Muscle of leg (tissue), 11 donors: ENCODE measurements around the gene CHMP1A. TPM values are rescaled to one million over a fixed set of nuclear protein-coding genes. Genes with fewer than 3 reads are reported as not detected.

Experiments
- DNase-seq: peaks from one replicate; pipeline ENCODE4 v3.0.0; 2013
- H3K27ac ChIP-seq: one replicate; pipeline ENCODE4 v1.5.1; 2013; ENCODE audit warnings: mild to moderate bottlenecking, low read length, control low read depth
- H3K27me3 ChIP-seq: one replicate; pipeline ENCODE4 v1.6.1; 2013; ENCODE audit warnings: low read length; ENCODE audit not compliant: control insufficient read depth, insufficient read depth
- H3K36me3 ChIP-seq: one replicate; pipeline ENCODE4 v1.6.1; 2013; ENCODE audit warnings: low read length; ENCODE audit not compliant: control insufficient read depth, insufficient read depth
- H3K4me1 ChIP-seq: one replicate; pipeline ENCODE4 v1.6.1; 2013; ENCODE audit warnings: low read length; ENCODE audit not compliant: control insufficient read depth, insufficient read depth
- H3K4me3 ChIP-seq: one replicate; pipeline ENCODE4 v1.5.1; 2013; ENCODE audit warnings: low read length, control low read depth
- H3K9me3 ChIP-seq: replicated peaks from 2 replicates; pipeline ENCODE4 v1.6.1; 2013; ENCODE audit warnings: low read depth, low read length; ENCODE audit not compliant: control insufficient read depth
- WGBS: methylation state at CpG from one replicate; pipeline ENCODE4 v1.1.5; 2013; ENCODE audit warnings: missing lambda C conversion rate; ENCODE audit not compliant: insufficient coverage; 5-methylcytosine and 5-hydroxymethylcytosine counted together
- polyA plus RNA-seq, 8 donors: library from polyadenylated mRNA; unstranded; fragments of 120-200 nt; gene quantifications; one replicate each; pipeline versions ENCODE4 v1.2.1 to v1.2.3, GENCODE V29; 2013; ENCODE audit warnings: inconsistent platforms in 1 of 8, low replicate concordance in 1 of 8; ENCODE audit not compliant: insufficient read length in 8 of 8, insufficient read depth in 1 of 8
- total RNA-seq: library from RNA; stranded (reverse); fragments of 120-200 nt; gene quantifications from one replicate; pipeline ENCODE4 v1.2.4, GENCODE V29; 2013

CHMP1A gene
- total and polyA plus RNA-seq, 9 donors = 38.9 to 57.8 (median 52.0) TPM

GRCh38 chr16:89661215-89661614, 3.7 kb upstream of the CHMP1A start:
- H3K4me3 ChIP-seq = no peak overlapping the region
- H3K27me3 ChIP-seq = no peaks in the 10 kb centered on the region
- no peak overlapping the region for H3K27ac ChIP-seq
- no CpG with 5 or more reads among the region's 9 CpGs for WGBS
- no peaks in the 10 kb centered on the region for H3K9me3 ChIP-seq
- peaks cover 17% of the 10 kb centered on the region for H3K4me1 ChIP-seq
- peaks cover 22% of the 10 kb centered on the region for H3K36me3 ChIP-seq
- DNase-seq = no peak

GRCh38 chr16:89660146-89660545, 2.6 kb upstream of the CHMP1A start:
- whole genome bisulfite sequencing = 87% methylated on average over 5 of the region's 7 CpGs
- peaks cover 17% of the 10 kb centered on the region for H3K4me1 ChIP-seq
- no peaks in the 10 kb centered on the region for H3K27me3 ChIP-seq
- DNase-seq = no peak
- H3K9me3 ChIP-seq = no peaks in the 10 kb centered on the region
- no peak overlapping the region for H3K4me3 ChIP-seq
- no peak overlapping the region for H3K27ac ChIP-seq
- peaks cover 22% of the 10 kb centered on the region for H3K36me3 ChIP-seq

- Histone ChIP-seq H3K36me3 (peaks cover 17% of the 10 kb centered on the region), H3K4me1 (peaks cover 17% of the 10 kb centered on the region), H3K27me3 (no peaks in the 10 kb centered on the region), H3K4me3 (peak overlapping the region; percentile 91), H3K27ac (peak overlapping the region; percentile 42), H3K9me3 (no peaks in the 10 kb centered on the region)
- 15% methylated on average over 27 of the region's 27 CpGs for WGBS
- no peak for DNase-seq
Observed at GRCh38 chr16:89658221-89658879, 842 bp upstream of the CHMP1A start.

DNA sequence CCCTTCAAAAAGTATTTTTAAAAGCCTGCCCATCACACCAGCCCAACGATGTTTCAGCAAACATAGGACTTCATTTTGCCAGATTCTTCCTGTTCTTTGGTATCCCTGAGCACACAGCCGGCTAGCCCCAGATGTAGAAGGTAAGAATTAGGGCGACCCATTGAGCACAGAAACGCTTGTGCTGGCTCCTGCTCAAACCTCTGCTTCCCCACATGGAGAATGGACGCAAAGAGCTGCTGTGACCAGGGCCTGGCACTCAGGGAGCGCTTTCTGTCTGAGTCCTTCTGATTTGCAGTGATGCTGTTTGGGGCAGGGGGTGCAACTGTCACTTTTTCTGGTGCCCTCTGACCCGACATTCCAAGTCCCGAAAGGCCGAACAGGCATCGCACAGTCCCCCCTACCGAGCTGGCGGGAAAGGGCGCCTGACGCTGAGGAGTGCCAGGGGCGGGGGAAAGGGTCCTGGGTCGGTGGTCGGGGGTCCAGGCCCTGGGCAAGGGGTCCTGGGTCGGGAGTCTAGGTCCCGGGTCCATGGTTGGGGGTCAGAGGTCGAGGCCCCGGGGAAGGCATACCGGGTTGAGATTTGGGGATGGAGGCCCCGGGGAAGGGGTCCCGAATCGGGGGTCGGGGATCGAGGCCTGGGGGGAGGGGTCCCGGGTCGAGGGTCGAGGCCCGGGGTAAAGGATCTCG, 930 bp downstream of the CHMP1A start:
- no peaks in the 10 kb centered on the region for H3K9me3 ChIP-seq
- H3K36me3 ChIP-seq = peaks cover 21% of the 10 kb centered on the region
- peaks cover 17% of the 10 kb centered on the region for H3K4me1 ChIP-seq
- peak overlapping the region; percentile 91 for H3K4me3 ChIP-seq
- H3K27ac ChIP-seq = no peak overlapping the region
- WGBS = 31% methylated on average over 29 of the region's 32 CpGs
- DNase-seq = no peak
- H3K27me3 ChIP-seq = no peaks in the 10 kb centered on the region

DNA sequence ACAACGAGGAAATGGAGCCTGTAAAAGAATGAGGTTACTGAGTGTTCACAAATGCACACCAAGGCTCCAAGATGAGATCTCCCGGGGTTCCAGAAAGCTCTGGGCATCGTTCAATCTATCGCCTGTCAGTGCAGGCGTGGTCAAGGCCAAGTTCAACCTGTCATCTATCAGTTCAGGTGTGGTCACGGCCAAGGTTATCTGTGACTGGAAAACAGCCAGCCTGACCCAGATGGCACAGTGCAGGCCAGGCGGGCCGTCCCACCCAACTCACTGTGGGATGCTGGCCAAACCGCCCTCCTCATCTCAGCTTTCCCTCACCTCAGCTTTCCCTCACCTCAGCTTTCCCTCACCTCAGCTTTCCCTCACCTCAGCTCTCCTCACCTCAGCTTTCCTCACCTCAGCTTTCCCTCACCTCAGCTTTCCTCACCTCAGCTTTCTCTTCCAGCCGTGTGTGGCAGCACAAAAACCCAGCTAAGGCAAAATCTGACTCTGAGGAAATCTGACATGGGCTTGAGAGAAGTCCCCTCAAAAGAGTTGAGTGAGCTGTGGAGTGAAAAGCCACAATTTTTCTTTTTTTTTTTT, 2.4 kb downstream of the CHMP1A start:
- Histone ChIP-seq H3K9me3 (no peaks in the 10 kb centered on the region), H3K36me3 (peaks cover 24% of the 10 kb centered on the region), H3K4me1 (peaks cover 17% of the 10 kb centered on the region), H3K27me3 (no peaks in the 10 kb centered on the region), H3K4me3 (no peak overlapping the region), H3K27ac (no peak overlapping the region)
- no peak for DNase-seq
- WGBS = 93% methylated on average over 7 of the region's 10 CpGs

DNA sequence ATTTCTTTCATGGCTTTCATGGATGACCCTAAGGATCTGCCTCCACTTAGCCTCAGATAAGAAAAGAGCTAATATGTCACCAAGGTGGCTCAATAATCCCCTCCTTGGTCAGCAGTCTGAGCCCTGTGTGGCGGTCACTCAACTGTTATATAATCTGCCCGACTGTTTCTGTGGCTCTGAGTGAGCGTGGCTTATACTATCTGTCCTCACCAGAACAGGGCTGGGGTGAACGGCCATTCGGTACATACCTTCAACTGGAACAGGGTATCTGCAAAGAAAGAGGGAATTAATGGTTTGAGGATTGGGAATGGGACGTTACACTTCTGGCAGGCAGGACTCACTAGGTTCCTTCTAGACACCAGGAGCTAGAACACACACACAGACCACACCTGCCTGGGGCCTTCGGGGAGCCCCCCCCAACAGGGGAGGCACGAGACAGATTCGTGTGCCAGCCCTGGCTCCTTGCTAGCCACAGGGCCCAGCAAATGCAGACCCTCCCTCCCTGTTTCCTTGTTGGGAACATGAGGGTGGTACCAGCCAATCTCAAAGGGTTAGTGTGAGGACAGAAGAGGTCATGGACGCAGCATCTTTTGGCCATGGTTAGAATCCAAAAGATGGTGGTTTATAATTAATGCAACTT, 3.7 kb downstream of the CHMP1A start:
- Histone ChIP-seq H3K4me1 (peaks cover 14% of the 10 kb centered on the region), H3K4me3 (no peak overlapping the region), H3K9me3 (no peaks in the 10 kb centered on the region), H3K36me3 (peaks cover 27% of the 10 kb centered on the region), H3K27ac (no peak overlapping the region), H3K27me3 (no peaks in the 10 kb centered on the region)
- WGBS = 87% methylated on average over 6 of the region's 10 CpGs
- no peak for DNase-seq

DNA sequence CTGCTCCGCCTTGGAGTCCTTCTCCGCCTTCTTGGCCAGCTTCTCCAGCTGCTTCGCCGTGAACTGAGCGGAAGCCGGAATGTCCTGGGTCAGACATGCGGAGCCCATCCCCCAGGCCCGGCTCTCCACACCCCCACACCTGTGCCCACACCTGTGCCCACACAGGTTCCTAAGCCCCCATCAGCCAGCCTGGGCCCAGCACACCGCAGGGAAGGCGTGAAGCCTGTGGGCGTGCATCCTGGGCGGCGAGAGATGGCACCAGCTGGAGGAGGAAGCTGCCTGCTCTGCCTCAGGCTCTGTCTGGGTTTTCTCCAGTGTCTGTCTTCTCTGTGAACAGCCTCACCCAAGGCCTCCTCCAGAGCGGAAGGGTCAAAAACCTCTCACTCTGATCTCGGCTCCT, 5.9 kb downstream of the CHMP1A start:
- Histone ChIP-seq H3K9me3 (no peaks in the 10 kb centered on the region), H3K36me3 (peaks cover 40% of the 10 kb centered on the region), H3K27me3 (no peaks in the 10 kb centered on the region), H3K4me1 (peaks cover 4% of the 10 kb centered on the region), H3K4me3 (no peak overlapping the region), H3K27ac (no peak overlapping the region)
- WGBS = 86% methylated on average over 12 of the region's 15 CpGs
- no peak for DNase-seq

DNA sequence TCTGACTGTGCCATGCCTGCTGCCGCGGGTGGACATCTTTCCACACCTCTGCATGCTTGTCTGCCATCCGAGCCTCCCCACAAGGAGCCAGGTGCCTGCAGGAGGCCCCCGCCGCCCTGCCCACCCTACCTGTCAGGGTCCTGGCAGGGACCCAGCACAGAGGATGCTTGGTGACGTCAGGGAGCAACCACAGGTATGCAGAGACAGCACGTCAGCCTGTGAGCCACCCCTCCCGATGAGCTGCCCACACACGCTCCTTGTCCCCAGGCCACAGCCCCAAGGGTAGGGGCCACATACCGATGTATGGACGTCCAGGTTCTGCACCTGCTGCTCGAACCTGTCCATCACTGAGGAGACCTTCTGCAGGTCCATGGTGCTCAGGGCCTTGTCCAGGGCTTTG, 10.6 kb downstream of the CHMP1A start:
- Histone ChIP-seq H3K9me3 (no peaks in the 10 kb centered on the region), H3K4me3 (no peak overlapping the region), H3K4me1 (no peaks in the 10 kb centered on the region), H3K36me3 (peaks cover 59% of the 10 kb centered on the region), H3K27me3 (no peaks in the 10 kb centered on the region), H3K27ac (no peak overlapping the region)
- no peak for DNase-seq
- WGBS = 94% methylated on average over 9 of the region's 12 CpGs

- H3K4me1 ChIP-seq = no peaks in the 10 kb centered on the region
- WGBS = 92% methylated on average over 22 of the region's 22 CpGs
- H3K36me3 ChIP-seq = peaks cover 54% of the 10 kb centered on the region
- no peaks in the 10 kb centered on the region for H3K27me3 ChIP-seq
- no peaks in the 10 kb centered on the region for H3K9me3 ChIP-seq
- H3K27ac ChIP-seq = no peak overlapping the region
- DNase-seq = no peak
- no peak overlapping the region for H3K4me3 ChIP-seq
Observed at GRCh38 chr16:89646270-89646669, 11.2 kb downstream of the CHMP1A start.

DNA sequence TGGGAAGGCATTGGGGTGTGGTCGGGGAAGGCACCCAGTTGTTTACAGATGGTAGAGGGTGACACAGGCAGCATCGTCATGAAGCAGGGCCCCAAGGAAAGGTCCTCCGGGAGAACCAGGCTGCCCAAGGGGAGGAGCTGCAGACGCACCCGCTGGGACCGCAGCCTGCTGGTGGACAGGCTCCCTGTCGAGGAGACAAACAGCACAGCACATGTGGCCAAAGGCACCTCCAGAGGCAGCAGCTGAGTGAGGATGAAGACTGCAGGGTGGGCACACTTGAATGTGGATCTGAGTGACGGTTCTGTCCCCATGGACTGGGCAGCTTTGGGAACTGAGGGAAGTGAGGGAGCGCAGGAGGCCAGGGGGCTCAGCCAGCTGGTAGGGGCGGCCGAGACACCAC, 12.4 kb downstream of the CHMP1A start:
- no peak overlapping the region for H3K4me3 ChIP-seq
- no peak overlapping the region for H3K27ac ChIP-seq
- H3K36me3 ChIP-seq = peaks cover 46% of the 10 kb centered on the region
- H3K27me3 ChIP-seq = no peaks in the 10 kb centered on the region
- WGBS = 75% methylated on average over 8 of the region's 11 CpGs
- peaks cover 6% of the 10 kb centered on the region for H3K4me1 ChIP-seq
- DNase-seq = no peak
- H3K9me3 ChIP-seq = no peaks in the 10 kb centered on the region
